Measurements from ENCODE around the gene GHR. TPM values are rescaled to one million over a fixed set of nuclear protein-coding genes. Genes with fewer than 3 reads are reported as not detected.

The GHR gene
- total RNA-seq, 2 experiments from 2014 or later = not detected

DNA sequence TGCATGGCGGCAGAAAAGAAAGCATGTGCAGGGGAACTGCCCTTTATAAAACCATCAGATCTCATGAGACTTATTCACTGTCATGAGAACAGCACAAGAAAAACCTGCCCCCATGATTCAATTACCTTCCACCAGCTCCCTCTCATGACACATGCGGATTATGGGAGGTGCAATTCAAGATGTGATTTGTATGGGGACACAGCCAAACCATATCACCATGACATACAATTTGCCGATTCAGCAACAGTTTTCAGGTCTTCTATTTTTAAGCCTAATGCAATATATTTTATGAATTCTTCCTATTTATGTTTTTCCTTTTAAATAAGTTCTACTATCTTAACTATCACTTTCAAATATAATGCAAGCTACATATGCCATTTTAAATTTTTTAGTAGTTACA lies 242.6 kb downstream of the GHR start:
- BruUV-seq (replicated peaks) = no TSS peak

DNA sequence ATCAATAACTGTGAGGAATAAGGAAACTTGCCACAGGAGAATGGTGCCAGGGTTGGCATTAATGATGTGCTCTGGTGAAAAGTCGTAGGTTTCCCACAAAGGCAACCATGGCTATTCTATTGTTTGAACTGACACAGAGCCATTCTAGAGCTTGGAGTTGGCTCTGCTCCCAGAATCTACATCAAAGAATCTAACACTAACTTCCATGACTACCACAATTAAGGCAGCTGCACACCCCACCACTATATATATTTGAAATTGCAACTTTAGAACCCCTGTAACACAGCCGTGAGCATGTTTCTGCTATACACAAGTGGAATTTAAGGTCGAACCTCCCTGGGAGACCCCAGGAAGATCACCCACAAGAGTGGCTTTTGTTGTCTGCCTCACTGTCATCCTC lies 243.6 kb downstream of the GHR start:
- BruUV-seq (replicated peaks) = no TSS peak

More for the DNA sequence above, 242.6 kb downstream of the GHR start:
- H3K4me3 ChIP-seq (ENCODE audit: low read depth, low read length, poor library complexity, severe bottlenecking) = no peak overlapping the region
- H3K9me3 ChIP-seq (ENCODE audit: low read length) = no peaks in the 10 kb centered on the region
- H3K9me2 ChIP-seq (ENCODE audit: insufficient read depth, low read length) = no peaks in the 10 kb centered on the region
- TF ChIP-seq, protein P1, sequence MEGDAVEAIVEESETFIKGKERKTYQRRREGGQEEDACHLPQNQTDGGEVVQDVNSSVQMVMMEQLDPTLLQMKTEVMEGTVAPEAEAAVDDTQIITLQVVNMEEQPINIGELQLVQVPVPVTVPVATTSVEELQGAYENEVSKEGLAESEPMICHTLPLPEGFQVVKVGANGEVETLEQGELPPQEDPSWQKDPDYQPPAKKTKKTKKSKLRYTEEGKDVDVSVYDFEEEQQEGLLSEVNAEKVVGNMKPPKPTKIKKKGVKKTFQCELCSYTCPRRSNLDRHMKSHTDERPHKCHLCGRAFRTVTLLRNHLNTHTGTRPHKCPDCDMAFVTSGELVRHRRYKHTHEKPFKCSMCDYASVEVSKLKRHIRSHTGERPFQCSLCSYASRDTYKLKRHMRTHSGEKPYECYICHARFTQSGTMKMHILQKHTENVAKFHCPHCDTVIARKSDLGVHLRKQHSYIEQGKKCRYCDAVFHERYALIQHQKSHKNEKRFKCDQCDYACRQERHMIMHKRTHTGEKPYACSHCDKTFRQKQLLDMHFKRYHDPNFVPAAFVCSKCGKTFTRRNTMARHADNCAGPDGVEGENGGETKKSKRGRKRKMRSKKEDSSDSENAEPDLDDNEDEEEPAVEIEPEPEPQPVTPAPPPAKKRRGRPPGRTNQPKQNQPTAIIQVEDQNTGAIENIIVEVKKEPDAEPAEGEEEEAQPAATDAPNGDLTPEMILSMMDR (conservative IDR thresholded peaks at IDR 0.05; ENCODE audit: low read length) = no peak
- no peak overlapping the region for H2AFZ ChIP-seq (ENCODE audit: low read length)
- CTCF ChIA-PET (ENCODE audit: unreplicated experiment) = no interaction called here
- H3K4me1 ChIP-seq (ENCODE audit: insufficient read depth, low read length, poor library complexity, severe bottlenecking) = no peaks in the 10 kb centered on the region
- no peaks in the 10 kb centered on the region for H4K20me1 ChIP-seq (ENCODE audit: insufficient read depth, low read length)
- no peak overlapping the region for H3K27ac ChIP-seq (ENCODE audit: low read depth, low read length, poor library complexity, severe bottlenecking)
- H3K36me3 ChIP-seq (ENCODE audit: insufficient read depth, low read length) = no peaks in the 10 kb centered on the region
- POLR2A ChIA-PET = interaction anchor here (1.2 kb wide), 1 partner anchor 12 kb away, joined by 3 read pairs; no protein-coding TSS in a partner anchor
- H3K79me2 ChIP-seq (ENCODE audit: insufficient read depth, low read depth, low read length) = no peaks in the 10 kb centered on the region
- H3K4me2 ChIP-seq (ENCODE audit: low read length) = no peak overlapping the region
- intact Hi-C loops (cut with micrococcal nuclease; ENCODE audit: unreplicated experiment) = no loop called here
- no peak for DNase-seq (ENCODE audit: low spot score)

DNA sequence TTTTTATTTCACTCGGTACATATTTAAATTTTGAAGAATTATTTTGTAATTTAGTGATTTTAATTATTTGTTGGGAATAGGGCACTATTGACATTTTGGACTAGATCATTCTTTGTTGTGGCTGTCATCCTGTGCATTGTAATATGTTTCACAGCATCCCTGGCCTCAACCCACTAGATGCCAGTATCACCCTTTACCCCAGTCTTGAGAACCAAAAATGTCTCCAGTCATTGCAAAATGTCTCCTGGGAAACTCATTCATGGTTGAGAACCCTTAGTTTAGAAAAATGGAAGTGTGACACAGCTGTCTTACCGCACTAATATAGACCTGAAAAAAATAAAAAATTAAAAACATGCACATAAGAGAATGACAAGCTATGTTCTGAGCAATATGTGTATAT lies 245.0 kb downstream of the GHR start:
- no peaks in the 10 kb centered on the region for H3K79me2 ChIP-seq (ENCODE audit: insufficient read depth, low read depth, low read length)
- no peak for DNase-seq (ENCODE audit: low spot score)
- no peaks in the 10 kb centered on the region for H3K9me3 ChIP-seq (ENCODE audit: low read length)
- H3K4me1 ChIP-seq (ENCODE audit: insufficient read depth, low read length, poor library complexity, severe bottlenecking) = no peaks in the 10 kb centered on the region
- no peaks in the 10 kb centered on the region for H3K9me2 ChIP-seq (ENCODE audit: insufficient read depth, low read length)
- no TSS peak for BruUV-seq (replicated peaks)
- no peak for TF ChIP-seq EZH2phosphoT487 (IDR thresholded peaks at IDR 0.05; ENCODE audit: borderline replicate concordance, low read depth, low read length)
- TF ChIP-seq, protein P1 (conservative IDR thresholded peaks at IDR 0.05; ENCODE audit: low read length) = no peak
- H3K27ac ChIP-seq (ENCODE audit: low read depth, low read length, poor library complexity, severe bottlenecking) = no peak overlapping the region
- H4K20me1 ChIP-seq (ENCODE audit: insufficient read depth, low read length) = no peaks in the 10 kb centered on the region
- POLR2A ChIA-PET = interaction anchor here (0.6 to 0.7 kb wide), 3 partner anchors 33 to 1060 kb away, joined by 3 read pairs; no protein-coding TSS in a partner anchor
- no peak overlapping the region for H3K4me3 ChIP-seq (ENCODE audit: low read depth, low read length, poor library complexity, severe bottlenecking)
- no peak overlapping the region for H3K4me2 ChIP-seq (ENCODE audit: low read length)
- intact Hi-C loops (cut with micrococcal nuclease; ENCODE audit: unreplicated experiment) = no loop called here
- no peaks in the 10 kb centered on the region for H3K36me3 ChIP-seq (ENCODE audit: insufficient read depth, low read length)
- CTCF ChIA-PET (ENCODE audit: unreplicated experiment) = no interaction called here
- no peak overlapping the region for H2AFZ ChIP-seq (ENCODE audit: low read length)

More for the DNA sequence above, 243.6 kb downstream of the GHR start:
- Histone ChIP-seq H3K9me2 (ENCODE audit: insufficient read depth, low read length) (no peaks in the 10 kb centered on the region), H3K4me1 (ENCODE audit: insufficient read depth, low read length, poor library complexity, severe bottlenecking) (no peaks in the 10 kb centered on the region), H3K79me2 (ENCODE audit: insufficient read depth, low read depth, low read length) (no peaks in the 10 kb centered on the region), H3K9me3 (ENCODE audit: low read length) (no peaks in the 10 kb centered on the region), H2AFZ (ENCODE audit: low read length) (no peak overlapping the region), H3K4me2 (ENCODE audit: low read length) (no peak overlapping the region), H3K4me3 (ENCODE audit: low read depth, low read length, poor library complexity, severe bottlenecking) (no peak overlapping the region), H3K27ac (ENCODE audit: low read depth, low read length, poor library complexity, severe bottlenecking) (no peak overlapping the region), H4K20me1 (ENCODE audit: insufficient read depth, low read length) (no peaks in the 10 kb centered on the region), H3K36me3 (ENCODE audit: insufficient read depth, low read length) (no peaks in the 10 kb centered on the region)
- TF ChIP-seq, protein P1 (conservative IDR thresholded peaks at IDR 0.05; ENCODE audit: low read length) = no peak
- no peak for TF ChIP-seq EZH2phosphoT487 (IDR thresholded peaks at IDR 0.05; ENCODE audit: borderline replicate concordance, low read depth, low read length)
- ChIA-PET POLR2A (interaction anchor here (1.0 to 1.2 kb wide), 2 partner anchors 11 to 57 kb away, joined by 3 read pairs; no protein-coding TSS in a partner anchor), CTCF (ENCODE audit: unreplicated experiment) (no interaction called here)
- DNase-seq (ENCODE audit: low spot score) = no peak
- intact Hi-C loops (cut with micrococcal nuclease; ENCODE audit: unreplicated experiment) = no loop called here
